BE2C (cell line): ENCODE measurements around the gene RTN3.
A peak's percentile ranks its signal among the peaks of the same experiment; 100 is the strongest.
"Not testable (repeated sequence)": the region's sequence is repeated elsewhere in the genome, so short reads cannot be mapped to it uniquely, and the experiment has no call there.

Experiments used
- DNase-seq: peaks from one replicate; pipeline ENCODE4 v3.0.0-alpha.2; 2020
- H3K27me3 ChIP-seq: fragments of 250-450 bp; sonication (Bioruptor Pico); 2 replicates; pipeline ENCODE4 v1.5.1; 2020; ENCODE audit warnings: mild to moderate bottlenecking
- H3K36me3 ChIP-seq: fragments of 250-450 bp; sonication (Bioruptor Pico); 2 replicates; pipeline ENCODE4 v1.5.1; 2020; ENCODE audit warnings: mild to moderate bottlenecking
- H3K4me1 ChIP-seq: fragments of 250-450 bp; sonication (Bioruptor Pico); 2 replicates; pipeline ENCODE4 v1.5.1; 2020
- H3K4me3 ChIP-seq: 2 replicates; pipeline ENCODE4 v1.5.1; 2011; ENCODE audit warnings: low read depth, low read length
- H3K9me3 ChIP-seq: fragments of 250-450 bp; sonication (Bioruptor Pico); 2 replicates; pipeline ENCODE4 v1.5.1; 2020
- CTCF ChIP-seq: IDR thresholded peaks from 2 replicates; pipeline ENCODE4 v1.5.1; 2012; ENCODE audit warnings: mild to moderate bottlenecking, low read depth, low read length

RTN3 gene

GRCh38 chr11:63768237-63769041, 87.1 kb downstream of the RTN3 start, which contains the start of gene ZFTA:
Gene ZFTA, minus strand, starts transcription at chr11:63768775. Its CDS starts 153 bp downstream, at chr11:63768622.
- peak; percentile 59 for DNase-seq
- Histone ChIP-seq H3K9me3 (no peaks in the 10 kb centered on the region), H3K4me1 (no peaks in the 10 kb centered on the region), H3K27me3 (no peaks in the 10 kb centered on the region), H3K36me3 (no peaks in the 10 kb centered on the region), H3K4me3 (peak within 1 kb of the TSS; percentile 72)
- 0 out of 2 replicates have a peak, but pooled peaks have one; percentile 4 for TF ChIP-seq CTCF

DNA sequence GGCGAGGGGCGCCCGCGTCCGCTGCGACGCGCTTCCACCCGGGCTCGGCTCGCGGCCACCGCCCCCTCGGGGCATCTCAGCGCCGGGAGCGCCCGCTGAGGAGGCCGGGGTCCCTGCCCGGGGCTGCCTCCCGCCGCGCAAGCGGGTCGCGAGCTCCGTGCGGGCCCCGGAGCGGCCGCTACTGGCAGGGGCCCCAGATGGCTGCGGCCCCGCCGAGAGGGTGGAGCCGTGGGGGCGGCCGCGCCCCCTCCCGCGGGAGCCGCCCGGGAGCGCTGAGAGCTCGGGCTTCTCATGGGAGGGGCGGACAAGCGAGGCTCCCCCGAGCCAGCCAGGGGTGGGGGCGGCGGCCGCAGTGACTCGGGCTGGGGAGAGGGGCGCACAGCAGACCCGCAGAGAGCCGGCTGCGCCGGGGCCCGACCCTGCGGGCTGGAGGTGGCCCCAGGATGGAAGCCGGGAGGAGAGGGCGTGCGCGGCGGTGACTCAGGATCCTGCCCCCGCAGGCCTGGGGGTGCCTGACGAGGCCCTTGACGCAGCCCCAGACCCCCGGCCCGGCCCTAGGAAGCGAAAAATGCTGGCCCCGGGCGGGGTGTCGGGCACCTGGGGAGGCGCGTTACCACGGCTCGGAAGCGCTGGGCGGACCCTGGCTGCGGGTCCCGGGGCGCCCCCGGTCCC, 87.9 kb downstream of the RTN3 start:
- TF ChIP-seq CTCF: no peak
- no peaks in the 10 kb centered on the region for H3K4me1 ChIP-seq
- H3K4me3 ChIP-seq: peak overlapping the region; percentile 45
- DNase-seq: peak; percentile 19
- no peaks in the 10 kb centered on the region for H3K27me3 ChIP-seq
- no peaks in the 10 kb centered on the region for H3K9me3 ChIP-seq
- no peaks in the 10 kb centered on the region for H3K36me3 ChIP-seq

GRCh38 chr11:63769714-63770455, 88.6 kb downstream of the RTN3 start:
- H3K4me3 ChIP-seq: peak overlapping the region; percentile 45
- DNase-seq: no peak
- TF ChIP-seq CTCF: no peak
- H3K36me3 ChIP-seq: no peaks in the 10 kb centered on the region
- H3K27me3 ChIP-seq: no peaks in the 10 kb centered on the region
- no peaks in the 10 kb centered on the region for H3K4me1 ChIP-seq
- H3K9me3 ChIP-seq: no peaks in the 10 kb centered on the region

DNA sequence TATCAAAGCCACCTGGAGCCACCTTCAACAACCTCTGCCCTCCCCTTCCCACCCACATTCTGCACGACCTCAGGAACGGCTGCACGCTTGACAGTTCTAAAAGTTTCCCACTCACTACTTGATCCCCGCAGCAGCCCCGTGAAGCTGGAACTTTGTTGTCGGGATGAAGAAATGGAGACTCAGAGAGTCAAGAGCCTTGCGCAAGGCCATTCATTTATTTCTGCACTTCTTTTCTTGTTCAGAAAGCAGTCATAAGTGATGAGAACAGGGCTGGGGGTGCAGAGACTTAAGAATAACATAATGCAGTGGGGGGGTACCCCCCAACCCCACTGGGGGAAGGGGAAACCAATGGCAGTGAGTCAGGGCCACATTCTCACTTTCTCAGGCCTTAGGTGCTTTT, 89.5 kb downstream of the RTN3 start:
- Histone ChIP-seq H3K4me1 (no peaks in the 10 kb centered on the region), H3K4me3 (no peak overlapping the region), H3K9me3 (no peaks in the 10 kb centered on the region), H3K27me3 (no peaks in the 10 kb centered on the region), H3K36me3 (no peaks in the 10 kb centered on the region)
- DNase-seq: no peak
- TF ChIP-seq CTCF: no peak

GRCh38 chr11:63771741-63772318, 90.5 kb downstream of the RTN3 start:
- H3K9me3 ChIP-seq, DNase-seq, H3K27me3 ChIP-seq, H3K4me1 ChIP-seq, H3K4me3 ChIP-seq, H3K36me3 ChIP-seq: not testable (repeated sequence)

DNA sequence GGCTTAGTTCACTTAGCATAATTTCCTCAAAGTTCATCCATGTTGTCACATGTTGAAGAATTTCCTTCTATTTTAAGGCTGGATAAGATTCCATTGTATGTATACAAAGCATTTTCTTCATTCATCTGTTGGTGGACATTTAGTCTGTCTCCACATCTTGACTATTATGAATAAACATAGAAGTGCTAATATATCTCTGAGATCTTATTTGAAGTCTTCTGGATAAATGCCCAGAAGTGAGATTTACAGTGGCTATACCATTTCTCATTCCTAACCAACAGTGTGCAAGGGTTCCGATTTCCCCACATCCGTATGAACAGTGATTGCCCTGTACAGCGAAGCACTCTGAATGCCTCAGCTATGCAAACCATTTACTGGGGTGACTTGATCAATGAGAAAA, 93.9 kb downstream of the RTN3 start:
- no peak overlapping the region for H3K4me3 ChIP-seq
- H3K4me1 ChIP-seq: no peaks in the 10 kb centered on the region
- no peaks in the 10 kb centered on the region for H3K9me3 ChIP-seq
- H3K27me3 ChIP-seq: no peaks in the 10 kb centered on the region
- no peaks in the 10 kb centered on the region for H3K36me3 ChIP-seq
- TF ChIP-seq CTCF: no peak
- DNase-seq: no peak
